SK-N-MC (cell line): Measurements from ENCODE around the gene ADIG.

Source experiments
- EZH2 ChIP-seq: fragments of 200-600 bp; sonication (generic); IDR thresholded peaks from one replicate; pipeline ENCODE4 v1.6.1; 2017; ENCODE audit warnings: antibody characterized with exemption
- FOXP2 ChIP-seq: optimal IDR thresholded peaks from 2 replicates; pipeline ENCODE3; 2011; ENCODE audit warnings: mild to moderate bottlenecking, moderate library complexity; ENCODE audit not compliant: insufficient read depth; ENCODE audit errors: extremely low read length, control extremely low read depth
- POLR2AphosphoS5 ChIP-seq: IDR thresholded peaks from 2 replicates; pipeline ENCODE4 v1.6.1; 2012; ENCODE audit warnings: mild to moderate bottlenecking, low read depth, low read length, borderline replicate concordance

- TF ChIP-seq POLR2AphosphoS5, result no peak
- no peak for TF ChIP-seq EZH2
- TF ChIP-seq FOXP2, result no peak
These were observed 34.3 kb downstream of the ADIG start for GRCh38 chr20:38615283-38615682.
